Activated naive CD8-positive, alpha-beta T cell treated with anti-CD3 and anti-CD28 coated beads for 36 hours (primary cell): Measurements from ENCODE around the gene PCDH8. TPM values are rescaled to one million over a fixed set of nuclear protein-coding genes. Genes with fewer than 3 reads are reported as not detected.

Source experiments
- DNase-seq: peaks from one replicate; pipeline ENCODE4 v3.0.0; 2021
- H3K27ac Mint-ChIP-seq: one replicate; pipeline ENCODE4 v1.8.0; 2022; ENCODE audit warnings: mild to moderate bottlenecking, moderate library complexity, mixed read lengths
- H3K27me3 Mint-ChIP-seq: one replicate; pipeline ENCODE4 v1.8.0; 2022; ENCODE audit warnings: mild to moderate bottlenecking, mixed read lengths
- H3K36me3 Mint-ChIP-seq: one replicate; pipeline ENCODE4 v1.8.0; 2021; ENCODE audit warnings: mild to moderate bottlenecking, mixed read lengths
- H3K4me1 Mint-ChIP-seq: one replicate; pipeline ENCODE4 v1.8.0; 2021; ENCODE audit warnings: mixed read lengths
- H3K4me3 Mint-ChIP-seq: one replicate; pipeline ENCODE4 v1.8.0; 2022; ENCODE audit warnings: mild to moderate bottlenecking, moderate library complexity, mixed read lengths
- H3K9me3 Mint-ChIP-seq: one replicate; pipeline ENCODE4 v1.8.0; 2022; ENCODE audit warnings: mixed read lengths
- total RNA-seq, 2 experiments: library from RNA; stranded (reverse); gene quantifications; one replicate each; pipeline ENCODE4 v1.2.3, GENCODE V29; 2021

PCDH8 gene
- total RNA-seq, 2 experiments from 2014 or later = not detected

DNA sequence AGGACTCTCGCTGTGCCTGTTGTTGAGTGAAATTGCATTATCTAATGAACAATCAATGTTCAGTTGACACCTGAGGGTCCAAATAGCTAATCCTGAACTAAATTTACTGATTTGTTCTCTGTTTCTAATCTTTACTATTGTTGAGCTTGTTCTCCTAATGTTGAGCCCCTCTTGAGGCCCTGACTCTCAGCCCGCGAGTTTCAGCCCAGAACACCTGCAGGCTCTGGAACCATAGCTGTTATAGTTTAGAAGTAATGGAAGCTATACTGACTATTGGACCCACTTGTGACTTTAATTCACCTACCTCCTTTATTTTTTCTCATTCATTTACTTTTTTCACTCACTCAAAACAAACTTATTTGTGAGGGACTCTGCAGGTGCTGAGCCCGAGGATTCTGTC lies 20.6 kb upstream of the PCDH8 start:
- Mint-ChIP-seq H3K4me3 (no peak overlapping the region), H3K9me3 (peaks cover 1% of the 10 kb centered on the region), H3K36me3 (no peaks in the 10 kb centered on the region), H3K4me1 (peaks cover 3% of the 10 kb centered on the region), H3K27me3 (peaks cover 12% of the 10 kb centered on the region), H3K27ac (no peak overlapping the region)
- no peak for DNase-seq

DNA sequence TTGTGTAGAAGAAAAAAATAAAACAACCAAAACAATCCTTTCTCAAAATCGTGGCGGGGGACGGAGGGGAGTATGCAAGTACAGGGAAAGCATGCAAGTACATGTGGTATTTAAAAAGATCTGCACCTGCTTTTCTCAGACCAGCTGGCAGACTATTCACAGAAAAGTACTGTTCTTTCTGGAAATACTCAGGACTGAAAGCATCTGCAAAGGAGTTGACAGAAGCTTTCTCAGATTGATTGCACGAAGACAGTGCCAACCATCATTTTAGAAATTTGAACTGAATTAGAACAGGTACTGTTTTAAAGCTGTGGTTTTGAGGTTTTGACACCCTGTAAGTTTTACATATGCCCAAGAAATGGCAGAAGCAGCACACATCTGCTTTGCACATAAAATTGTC lies 19.8 kb upstream of the PCDH8 start:
- Mint-ChIP-seq H3K27me3 (peaks cover 17% of the 10 kb centered on the region), H3K36me3 (no peaks in the 10 kb centered on the region), H3K4me1 (peaks cover 3% of the 10 kb centered on the region), H3K4me3 (no peak overlapping the region), H3K9me3 (no peaks in the 10 kb centered on the region), H3K27ac (no peak overlapping the region)
- no peak for DNase-seq

DNA sequence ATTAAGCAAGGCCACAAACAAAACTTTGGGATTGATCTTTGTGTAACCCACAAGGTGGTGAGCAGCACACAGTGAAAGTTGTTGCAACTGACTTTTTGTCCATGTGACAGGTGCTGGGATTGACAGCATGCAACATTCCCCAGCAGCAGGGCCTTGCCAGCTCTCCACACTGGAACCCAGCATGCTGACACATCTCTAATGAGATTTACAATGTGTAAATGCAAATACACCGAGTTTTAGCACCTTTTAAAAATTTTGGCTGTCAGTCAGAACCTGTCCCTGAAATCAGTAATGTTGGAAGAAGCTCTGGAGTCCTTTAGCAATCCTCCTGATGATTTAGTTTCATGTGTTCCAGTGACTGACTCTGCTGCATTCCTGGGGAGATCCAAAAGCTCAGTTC lies 16.5 kb upstream of the PCDH8 start:
- Mint-ChIP-seq H3K4me1 (peaks cover 3% of the 10 kb centered on the region), H3K9me3 (no peaks in the 10 kb centered on the region), H3K27ac (no peak overlapping the region), H3K4me3 (no peak overlapping the region), H3K36me3 (no peaks in the 10 kb centered on the region), H3K27me3 (peaks cover 16% of the 10 kb centered on the region)
- no peak for DNase-seq

DNA sequence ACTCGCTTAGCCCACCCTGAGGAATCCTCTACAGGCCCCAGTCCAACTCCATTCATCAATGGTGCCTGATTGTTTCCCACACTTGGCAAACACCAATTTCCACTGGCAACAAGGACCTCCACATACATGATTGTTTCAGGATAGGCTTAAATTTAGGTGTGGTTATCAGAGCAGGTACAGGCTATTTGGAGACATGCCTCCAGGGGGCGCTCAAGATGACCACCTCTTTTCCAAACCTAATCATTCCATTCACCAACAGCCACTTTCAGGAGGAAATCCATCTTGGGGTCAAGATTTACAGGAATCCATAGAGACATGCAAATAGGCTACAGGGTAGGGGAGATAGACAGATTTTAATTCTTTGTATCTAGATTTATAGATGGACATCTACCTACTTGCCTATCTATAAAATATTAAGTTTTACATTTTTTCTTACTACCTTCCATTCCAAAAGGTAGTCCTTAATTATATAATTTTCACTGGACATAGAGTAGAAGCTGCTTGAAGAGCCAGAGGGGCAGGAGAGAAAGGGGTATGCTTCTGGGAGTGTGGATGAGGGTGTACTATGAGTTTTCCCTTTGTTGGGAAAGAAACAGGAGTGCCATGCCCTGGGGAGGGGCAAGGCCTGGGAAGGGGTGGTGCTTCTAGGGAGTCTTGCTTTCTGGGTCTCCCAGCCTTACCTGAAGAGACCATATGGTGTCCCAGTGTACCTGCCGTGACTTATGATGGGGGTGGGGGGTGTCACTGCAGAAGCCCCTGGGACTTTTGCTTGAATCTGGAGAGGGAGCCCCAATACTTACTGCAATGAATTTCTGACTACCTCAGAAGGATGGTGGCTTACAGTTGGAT lies 14.1 kb upstream of the PCDH8 start:
- Mint-ChIP-seq H3K4me1 (no peaks in the 10 kb centered on the region), H3K9me3 (no peaks in the 10 kb centered on the region), H3K27me3 (peaks cover 16% of the 10 kb centered on the region), H3K36me3 (no peaks in the 10 kb centered on the region), H3K27ac (no peak overlapping the region), H3K4me3 (no peak overlapping the region)
- no peak for DNase-seq

DNA sequence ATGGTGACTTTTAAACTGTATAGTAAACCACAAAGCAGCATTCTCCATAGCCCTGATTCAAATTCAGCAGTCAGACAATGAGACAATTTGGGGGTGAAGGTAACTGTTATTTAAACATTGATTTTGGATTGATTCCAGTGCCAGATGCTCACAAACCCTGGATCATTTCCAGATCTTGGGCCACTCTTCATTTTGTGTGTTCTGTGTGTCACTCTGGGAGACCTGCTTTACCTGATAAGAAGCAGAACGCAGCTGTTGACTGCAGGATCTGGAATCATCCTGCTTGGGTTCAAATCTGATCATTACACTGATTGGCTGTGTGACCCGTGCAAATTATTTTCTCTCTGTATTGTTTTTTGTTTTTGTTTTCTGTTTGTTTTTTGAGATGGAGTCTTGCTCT lies 4.0 kb upstream of the PCDH8 start:
- no peak for DNase-seq
- Mint-ChIP-seq H3K27me3 (peaks cover 86% of the 10 kb centered on the region), H3K4me3 (no peak overlapping the region), H3K9me3 (peaks cover 4% of the 10 kb centered on the region), H3K27ac (no peak overlapping the region), H3K36me3 (no peaks in the 10 kb centered on the region), H3K4me1 (peaks cover 19% of the 10 kb centered on the region)

DNA sequence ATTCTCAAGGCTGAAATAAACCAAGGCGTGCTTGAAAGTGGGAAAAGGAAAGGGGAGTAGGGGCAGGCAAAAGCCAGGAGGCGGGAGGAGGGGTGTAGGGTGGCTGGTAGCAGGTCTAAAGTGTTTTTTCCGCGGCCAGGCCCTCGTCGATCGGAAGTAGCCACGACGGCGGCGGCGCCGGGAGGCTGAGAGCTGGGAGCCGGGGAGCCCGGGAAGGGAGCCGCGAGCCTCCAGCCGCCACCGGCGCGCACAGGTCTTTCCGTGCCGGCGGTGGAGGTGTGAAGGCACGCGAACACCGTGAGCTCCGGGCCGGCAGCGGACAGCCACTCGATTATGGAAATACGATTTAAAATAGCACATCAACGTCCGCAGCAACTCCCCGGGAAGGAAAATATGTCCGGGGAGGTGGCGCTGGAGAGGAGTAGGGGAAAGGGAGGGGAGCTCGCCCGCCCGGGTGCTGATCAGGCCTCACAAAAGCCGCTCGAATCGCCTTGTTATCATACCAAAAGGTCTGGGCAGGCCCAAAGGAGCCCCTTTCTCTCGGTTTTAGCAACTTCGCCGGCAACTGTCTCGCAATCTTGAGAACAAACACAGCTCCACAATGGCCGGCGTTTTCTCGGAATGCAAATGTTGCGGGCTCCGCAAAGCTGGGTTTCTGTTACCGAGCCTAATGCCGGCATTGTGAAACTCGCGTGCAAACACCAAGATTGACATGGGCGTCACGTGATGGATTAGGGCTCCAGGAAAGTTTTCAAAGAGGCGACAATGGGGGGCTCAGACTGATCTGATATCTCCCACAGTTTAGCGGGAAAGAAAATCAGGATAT lies 2.9 kb upstream of the PCDH8 start:
- Mint-ChIP-seq H3K4me1 (peaks cover 19% of the 10 kb centered on the region), H3K36me3 (no peaks in the 10 kb centered on the region), H3K9me3 (peaks cover 4% of the 10 kb centered on the region), H3K4me3 (peak overlapping the region; percentile 22), H3K27ac (no peak overlapping the region), H3K27me3 (peaks cover 85% of the 10 kb centered on the region)
- peak; percentile 31 for DNase-seq

DNA sequence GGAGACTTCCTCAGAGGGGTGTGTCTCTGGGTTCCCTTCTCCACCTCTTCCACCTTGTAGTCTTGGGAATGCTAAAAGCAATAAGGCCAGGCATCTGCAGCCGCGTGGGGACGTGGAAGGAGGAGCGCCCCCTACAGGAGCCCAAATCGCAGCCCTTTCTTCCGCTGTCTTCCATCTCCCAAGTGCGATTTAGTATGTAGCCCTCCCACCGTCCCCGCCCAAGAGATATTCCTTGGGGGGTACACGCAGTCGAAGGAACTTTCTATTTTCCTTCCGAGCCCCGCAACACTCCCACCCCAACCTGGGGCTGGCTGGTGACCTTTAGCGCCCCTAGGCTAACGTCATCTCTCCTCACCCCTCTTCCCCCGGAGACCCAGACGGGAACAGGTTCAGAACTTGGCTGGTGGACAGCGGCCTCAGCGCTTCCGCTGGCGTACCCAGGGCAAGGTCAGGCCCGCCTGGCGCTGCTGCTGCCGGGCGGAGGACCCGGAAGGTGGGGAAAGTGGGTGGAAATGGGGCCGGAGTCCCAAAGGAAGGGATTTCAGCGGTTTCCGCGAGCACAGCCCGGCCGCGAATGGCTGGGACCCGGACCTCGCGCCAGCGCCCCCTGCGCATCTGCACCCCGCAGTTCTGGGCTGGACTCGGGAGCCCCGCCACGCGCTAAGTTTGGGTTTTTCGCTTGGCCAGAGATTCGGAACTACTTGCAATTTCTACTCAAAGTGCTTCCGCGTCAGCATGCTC lies 2.1 kb upstream of the PCDH8 start:
- DNase-seq = peak; percentile 58
- no peak overlapping the region for H3K27ac Mint-ChIP-seq
- H3K36me3 Mint-ChIP-seq = no peaks in the 10 kb centered on the region
- H3K9me3 Mint-ChIP-seq = peaks cover 4% of the 10 kb centered on the region
- peaks cover 83% of the 10 kb centered on the region for H3K27me3 Mint-ChIP-seq
- H3K4me1 Mint-ChIP-seq = peaks cover 19% of the 10 kb centered on the region
- peak overlapping the region; percentile 22 for H3K4me3 Mint-ChIP-seq

DNA sequence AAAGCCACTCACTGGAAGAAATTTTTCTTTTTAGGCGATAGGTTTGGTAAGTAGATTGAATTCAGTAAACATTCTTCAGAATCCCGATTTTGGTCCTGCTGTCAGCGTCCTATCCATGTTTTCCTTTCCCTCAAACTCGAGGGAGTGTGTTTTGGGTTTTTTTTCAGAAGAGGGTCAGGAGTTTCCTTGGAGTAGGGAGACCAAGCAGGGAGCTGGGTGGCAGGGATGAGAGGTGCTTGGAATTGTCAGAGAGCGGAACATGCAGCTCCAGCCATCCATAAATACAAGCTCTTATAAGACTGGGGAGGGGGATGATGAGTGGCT lies 1.6 kb upstream of the PCDH8 start:
- Mint-ChIP-seq H3K9me3 (peaks cover 4% of the 10 kb centered on the region), H3K36me3 (no peaks in the 10 kb centered on the region), H3K27ac (no peak overlapping the region), H3K4me1 (peaks cover 19% of the 10 kb centered on the region), H3K4me3 (peak overlapping the region; percentile 30), H3K27me3 (peaks cover 83% of the 10 kb centered on the region)
- no peak for DNase-seq

DNA sequence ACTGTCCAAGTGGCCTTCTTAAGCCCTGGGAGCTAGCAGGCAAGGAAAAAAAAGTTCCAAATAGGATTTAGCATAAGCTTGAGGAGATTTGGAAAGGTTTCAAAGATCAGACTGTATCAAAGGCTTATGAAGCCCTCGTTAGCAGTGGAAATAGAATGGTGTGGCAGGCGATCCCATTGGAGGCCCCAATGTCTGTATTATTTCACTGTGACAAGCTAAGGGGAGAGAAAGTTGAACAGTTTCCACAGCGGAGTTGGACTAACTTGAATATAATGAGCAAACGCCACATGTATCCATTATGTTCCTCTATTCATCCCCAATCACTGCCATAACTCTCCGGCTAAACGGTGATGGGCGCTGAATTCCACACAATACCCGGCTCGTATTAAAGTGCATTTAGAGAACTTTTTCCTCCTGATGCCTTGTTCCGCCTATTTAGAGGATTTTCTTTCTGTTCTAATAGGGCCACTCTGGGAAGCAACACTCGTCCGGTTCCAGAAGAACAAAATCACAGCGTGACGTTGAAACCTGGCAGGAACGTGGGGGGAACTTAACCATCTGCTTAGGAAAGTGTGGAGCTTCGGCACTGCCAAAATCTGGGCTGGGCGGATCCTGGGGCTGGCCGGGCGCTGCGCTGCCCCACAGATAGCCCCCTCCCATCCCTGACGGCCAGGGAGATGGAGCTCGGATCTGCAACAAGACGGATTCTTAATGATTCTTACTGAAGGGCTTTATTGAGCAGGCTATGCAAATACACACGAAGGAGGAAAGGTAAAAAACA lies 1.0 kb upstream of the PCDH8 start:
- H3K4me3 Mint-ChIP-seq = no peak overlapping the region
- no peak for DNase-seq
- H3K4me1 Mint-ChIP-seq = peaks cover 19% of the 10 kb centered on the region
- no peak overlapping the region for H3K27ac Mint-ChIP-seq
- H3K9me3 Mint-ChIP-seq = peaks cover 4% of the 10 kb centered on the region
- peaks cover 83% of the 10 kb centered on the region for H3K27me3 Mint-ChIP-seq
- no peaks in the 10 kb centered on the region for H3K36me3 Mint-ChIP-seq

DNA sequence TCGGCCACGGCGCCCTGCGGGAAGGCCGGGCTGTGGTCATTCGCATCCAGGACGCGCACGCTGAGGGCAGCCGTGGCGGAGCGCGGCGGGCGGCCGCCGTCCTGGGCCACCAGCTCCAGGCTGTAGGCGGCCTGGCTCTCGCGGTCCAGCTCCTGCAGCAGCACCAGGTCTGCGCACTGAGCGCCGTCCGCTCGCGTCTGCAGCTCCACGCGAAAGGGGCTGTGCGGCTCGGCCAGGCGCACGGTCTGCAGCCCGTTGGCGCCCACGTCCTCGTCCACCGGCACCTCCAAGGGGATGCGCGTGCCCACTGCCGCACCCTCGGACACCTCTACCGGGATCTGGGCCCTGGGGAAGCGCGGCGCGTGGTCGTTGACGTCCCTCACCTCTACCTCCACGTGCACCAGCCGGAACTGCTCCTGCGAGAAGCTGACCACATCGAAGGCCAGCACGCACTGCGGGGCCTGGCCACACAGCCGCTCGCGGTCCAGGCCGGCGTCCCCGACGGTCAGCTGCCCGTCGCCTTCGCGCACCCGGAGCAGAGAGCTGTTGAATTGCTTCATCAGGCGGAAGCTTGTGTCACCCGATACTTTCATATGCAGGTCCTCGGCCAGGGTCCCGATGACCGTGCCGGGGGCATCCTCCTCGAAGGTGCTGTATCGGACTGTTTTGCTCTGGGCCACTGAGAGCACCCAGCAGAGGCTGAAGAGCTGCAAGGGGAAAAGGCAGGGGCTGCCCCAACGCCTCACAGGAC lies 583 bp downstream of the PCDH8 start:
- DNase-seq = no peak
- peaks cover 79% of the 10 kb centered on the region for H3K27me3 Mint-ChIP-seq

DNA sequence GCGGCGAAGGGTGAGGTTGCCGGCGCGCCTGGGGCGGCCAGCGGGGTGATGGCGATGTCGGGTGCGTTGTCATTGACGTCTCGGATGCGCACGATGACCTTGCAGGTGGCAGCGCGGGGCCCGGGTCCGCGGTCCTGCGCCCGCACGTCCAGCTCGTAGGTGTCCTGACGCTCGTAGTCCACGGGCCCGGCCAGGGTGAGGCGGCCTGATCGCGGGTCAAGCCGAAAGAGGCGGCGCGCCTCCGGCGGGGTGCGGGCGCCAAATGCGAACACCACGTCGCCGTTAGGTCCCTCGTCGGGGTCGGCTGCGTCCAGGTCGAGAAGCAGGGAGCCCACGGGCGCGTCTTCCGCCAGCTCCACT lies 1.1 kb downstream of the PCDH8 start:
- no peak overlapping the region for H3K27ac Mint-ChIP-seq
- H3K9me3 Mint-ChIP-seq = peaks cover 4% of the 10 kb centered on the region
- no peaks in the 10 kb centered on the region for H3K36me3 Mint-ChIP-seq
- no peak overlapping the region for H3K4me3 Mint-ChIP-seq
- H3K27me3 Mint-ChIP-seq = peaks cover 79% of the 10 kb centered on the region
- no peak for DNase-seq
- H3K4me1 Mint-ChIP-seq = peaks cover 19% of the 10 kb centered on the region

More for the DNA sequence above, 583 bp downstream of the PCDH8 start:
- peaks cover 4% of the 10 kb centered on the region for H3K9me3 Mint-ChIP-seq
- no peaks in the 10 kb centered on the region for H3K36me3 Mint-ChIP-seq
- no peak overlapping the region for H3K4me3 Mint-ChIP-seq
- no peak overlapping the region for H3K27ac Mint-ChIP-seq
- peaks cover 19% of the 10 kb centered on the region for H3K4me1 Mint-ChIP-seq

DNA sequence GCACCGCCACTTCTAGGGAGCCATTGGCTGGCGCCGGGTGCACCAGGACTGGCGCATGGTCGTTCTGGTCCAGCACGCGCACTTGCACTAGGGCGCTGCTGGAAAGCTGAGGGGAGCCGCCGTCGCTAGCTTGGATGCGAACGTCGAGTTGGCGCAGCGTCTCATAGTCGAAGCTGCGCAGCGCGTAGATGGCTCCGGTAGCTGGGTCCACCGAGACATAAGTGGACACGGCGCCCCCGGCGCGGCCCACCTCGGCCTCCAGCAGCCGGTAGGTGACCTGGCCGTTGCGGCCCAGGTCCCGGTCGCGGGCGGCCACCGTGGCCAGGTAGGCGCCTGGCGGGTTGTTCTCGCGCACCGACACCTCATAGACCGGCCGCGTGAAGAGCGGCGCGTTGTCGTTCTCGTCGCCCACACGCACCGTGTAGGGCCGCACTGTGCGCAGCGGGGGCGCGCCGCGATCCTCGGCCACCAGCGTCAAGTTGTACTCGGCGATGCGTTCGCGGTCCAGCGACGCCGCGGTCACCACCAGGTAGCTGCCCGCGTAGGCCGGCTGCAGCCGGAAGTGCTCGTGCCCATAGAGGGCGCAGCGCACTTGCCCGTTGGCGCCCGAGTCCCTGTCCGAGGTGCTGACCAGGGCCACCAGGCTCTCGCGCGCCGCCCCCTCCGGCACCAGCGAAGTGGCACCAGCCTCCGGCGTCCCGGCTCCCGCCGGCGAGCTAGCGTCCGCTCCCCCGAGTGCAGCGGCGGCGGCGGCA lies 1.7 kb downstream of the PCDH8 start:
- no peak overlapping the region for H3K27ac Mint-ChIP-seq

DNA sequence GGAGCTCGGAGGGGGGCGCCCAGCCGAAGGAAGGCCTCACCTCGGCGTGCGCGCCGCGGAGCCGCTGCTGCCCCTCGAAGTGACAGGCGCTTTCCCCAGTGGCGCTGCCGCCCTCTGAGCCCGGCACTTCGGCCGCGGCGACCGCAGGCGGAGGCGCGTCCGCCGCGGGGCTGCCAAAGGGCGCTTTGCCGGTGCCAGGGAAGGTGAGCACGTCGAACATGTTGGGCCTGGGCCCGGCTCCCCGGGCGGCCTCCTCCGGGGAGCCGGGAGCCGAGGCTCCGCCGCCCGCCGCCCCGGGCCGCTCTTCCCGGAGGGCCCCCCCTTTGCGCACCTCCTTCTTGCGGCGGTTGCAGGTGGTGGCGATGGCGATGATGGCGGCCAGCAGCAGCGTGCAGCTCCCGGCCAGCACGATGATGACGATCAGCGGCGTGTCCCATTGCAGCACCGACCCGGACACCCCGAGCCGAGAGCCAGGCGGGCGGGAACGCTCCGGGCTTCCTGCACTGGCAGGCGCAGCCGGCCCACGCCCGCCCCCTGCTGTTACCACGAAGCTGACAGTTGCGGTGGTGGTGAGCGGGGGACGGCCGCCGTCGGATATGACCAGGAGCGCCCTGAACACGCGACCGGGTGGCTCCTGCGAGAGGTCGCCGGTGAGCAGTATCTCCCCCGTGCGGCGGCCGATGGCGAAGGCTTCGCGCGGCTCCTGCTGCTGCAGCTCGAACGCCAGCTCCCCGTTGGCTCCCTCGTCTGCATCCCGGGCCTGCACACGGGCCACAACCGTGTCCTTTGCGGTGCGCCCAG lies 2.5 kb downstream of the PCDH8 start:
- H3K4me1 Mint-ChIP-seq = peaks cover 15% of the 10 kb centered on the region
- H3K9me3 Mint-ChIP-seq = peaks cover 4% of the 10 kb centered on the region
- peak; percentile 50 for DNase-seq
- H3K36me3 Mint-ChIP-seq = no peaks in the 10 kb centered on the region
- H3K27ac Mint-ChIP-seq = no peak overlapping the region
- H3K4me3 Mint-ChIP-seq = no peak overlapping the region
- peaks cover 75% of the 10 kb centered on the region for H3K27me3 Mint-ChIP-seq

More for the DNA sequence above, 1.7 kb downstream of the PCDH8 start:
- Mint-ChIP-seq H3K36me3 (no peaks in the 10 kb centered on the region), H3K27me3 (peaks cover 80% of the 10 kb centered on the region), H3K4me1 (peaks cover 19% of the 10 kb centered on the region), H3K4me3 (no peak overlapping the region), H3K9me3 (peaks cover 4% of the 10 kb centered on the region)
- DNase-seq = peak; percentile 49
